ENCODE data around the gene TIMP3.

DNA sequence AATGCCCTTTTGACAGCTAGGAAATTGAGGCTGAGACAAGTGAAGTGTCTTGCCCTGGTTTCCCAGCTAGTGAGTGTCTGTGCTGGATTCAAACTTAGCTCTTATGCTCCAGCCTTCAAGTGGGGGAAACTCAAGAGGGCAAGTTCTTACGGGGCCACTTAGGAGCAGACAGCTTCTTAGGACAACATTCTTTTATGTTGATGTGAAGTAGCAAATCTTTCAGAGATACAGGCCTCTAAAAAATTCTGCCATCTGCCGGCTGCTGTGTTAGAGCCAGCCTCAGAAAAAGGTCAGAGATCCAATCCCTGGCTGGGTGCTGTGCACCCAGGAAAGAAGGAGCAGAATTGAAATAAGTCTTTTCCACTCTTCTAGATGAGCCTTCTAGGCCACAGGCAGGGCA lies 26.6 kb downstream of the TIMP3 start:
- TF ChIP-seq, protein P1, sequence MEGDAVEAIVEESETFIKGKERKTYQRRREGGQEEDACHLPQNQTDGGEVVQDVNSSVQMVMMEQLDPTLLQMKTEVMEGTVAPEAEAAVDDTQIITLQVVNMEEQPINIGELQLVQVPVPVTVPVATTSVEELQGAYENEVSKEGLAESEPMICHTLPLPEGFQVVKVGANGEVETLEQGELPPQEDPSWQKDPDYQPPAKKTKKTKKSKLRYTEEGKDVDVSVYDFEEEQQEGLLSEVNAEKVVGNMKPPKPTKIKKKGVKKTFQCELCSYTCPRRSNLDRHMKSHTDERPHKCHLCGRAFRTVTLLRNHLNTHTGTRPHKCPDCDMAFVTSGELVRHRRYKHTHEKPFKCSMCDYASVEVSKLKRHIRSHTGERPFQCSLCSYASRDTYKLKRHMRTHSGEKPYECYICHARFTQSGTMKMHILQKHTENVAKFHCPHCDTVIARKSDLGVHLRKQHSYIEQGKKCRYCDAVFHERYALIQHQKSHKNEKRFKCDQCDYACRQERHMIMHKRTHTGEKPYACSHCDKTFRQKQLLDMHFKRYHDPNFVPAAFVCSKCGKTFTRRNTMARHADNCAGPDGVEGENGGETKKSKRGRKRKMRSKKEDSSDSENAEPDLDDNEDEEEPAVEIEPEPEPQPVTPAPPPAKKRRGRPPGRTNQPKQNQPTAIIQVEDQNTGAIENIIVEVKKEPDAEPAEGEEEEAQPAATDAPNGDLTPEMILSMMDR (IDR thresholded peaks at IDR 0.05), result no peak
- TF ChIP-seq POLR2A (IDR thresholded peaks at IDR 0.05), result no peak
- TF ChIP-seq POLR2AphosphoS5 (IDR thresholded peaks at IDR 0.05), result no peak
- TF ChIP-seq EP300 (IDR thresholded peaks at IDR 0.05), result no peak

All from stomach (tissue), 4 donors.